ENCODE measurements around the gene RBMS3. TPM values are rescaled to one million over a fixed set of nuclear protein-coding genes. Genes with fewer than 3 reads are reported as not detected.

Gene RBMS3
- total and polyA plus RNA-seq, 2 of the 13 experiments (the other 11 are each of a cell fraction or from before 2014, with no cell fraction given): not detected

- H2AFZ ChIP-seq (ENCODE audit: low read length): no peak overlapping the region
- H3K4me3 ChIP-seq (replicated peaks in 1 of 3; ENCODE audit: insufficient read depth in 1 of 3, low read depth in 2 of 3, low read length in 3 of 3): no peak overlapping the region
- H3K4me2 ChIP-seq (ENCODE audit: low read depth, low read length): no peak overlapping the region
- intact Hi-C loops (cut with micrococcal nuclease; ENCODE audit: unreplicated experiment) (no loop called here), in situ Hi-C loops (cut with HindIII; ENCODE audit: extremely low pct_ligation_motif_present, low pct_unique_long_range_greater_than_20kb) (no loop called here)
- no peaks in the 10 kb centered on the region for H3K4me1 ChIP-seq (ENCODE audit: insufficient read depth, low read length)
- no TSS peak for BruUV-seq (replicated peaks)
- H3K9me3 ChIP-seq (ENCODE audit: low read length): no peaks in the 10 kb centered on the region
- ATAC-seq (no peak), DNase-seq (ENCODE audit: low spot score) (no peak), FAIRE-seq (no peak)
- TF ChIP-seq HNF4G (IDR thresholded peaks at IDR 0.05; ENCODE audit: borderline replicate concordance, low read depth, low read length) (no peak), HNF4G (CRISPR knock-in tag; IDR thresholded peaks at IDR 0.05; ENCODE audit: borderline replicate concordance, low read depth) (no peak), ZKSCAN5 (CRISPR knock-in tag; IDR thresholded peaks at IDR 0.05) (no peak)
- TF ChIP-seq, protein P1, sequence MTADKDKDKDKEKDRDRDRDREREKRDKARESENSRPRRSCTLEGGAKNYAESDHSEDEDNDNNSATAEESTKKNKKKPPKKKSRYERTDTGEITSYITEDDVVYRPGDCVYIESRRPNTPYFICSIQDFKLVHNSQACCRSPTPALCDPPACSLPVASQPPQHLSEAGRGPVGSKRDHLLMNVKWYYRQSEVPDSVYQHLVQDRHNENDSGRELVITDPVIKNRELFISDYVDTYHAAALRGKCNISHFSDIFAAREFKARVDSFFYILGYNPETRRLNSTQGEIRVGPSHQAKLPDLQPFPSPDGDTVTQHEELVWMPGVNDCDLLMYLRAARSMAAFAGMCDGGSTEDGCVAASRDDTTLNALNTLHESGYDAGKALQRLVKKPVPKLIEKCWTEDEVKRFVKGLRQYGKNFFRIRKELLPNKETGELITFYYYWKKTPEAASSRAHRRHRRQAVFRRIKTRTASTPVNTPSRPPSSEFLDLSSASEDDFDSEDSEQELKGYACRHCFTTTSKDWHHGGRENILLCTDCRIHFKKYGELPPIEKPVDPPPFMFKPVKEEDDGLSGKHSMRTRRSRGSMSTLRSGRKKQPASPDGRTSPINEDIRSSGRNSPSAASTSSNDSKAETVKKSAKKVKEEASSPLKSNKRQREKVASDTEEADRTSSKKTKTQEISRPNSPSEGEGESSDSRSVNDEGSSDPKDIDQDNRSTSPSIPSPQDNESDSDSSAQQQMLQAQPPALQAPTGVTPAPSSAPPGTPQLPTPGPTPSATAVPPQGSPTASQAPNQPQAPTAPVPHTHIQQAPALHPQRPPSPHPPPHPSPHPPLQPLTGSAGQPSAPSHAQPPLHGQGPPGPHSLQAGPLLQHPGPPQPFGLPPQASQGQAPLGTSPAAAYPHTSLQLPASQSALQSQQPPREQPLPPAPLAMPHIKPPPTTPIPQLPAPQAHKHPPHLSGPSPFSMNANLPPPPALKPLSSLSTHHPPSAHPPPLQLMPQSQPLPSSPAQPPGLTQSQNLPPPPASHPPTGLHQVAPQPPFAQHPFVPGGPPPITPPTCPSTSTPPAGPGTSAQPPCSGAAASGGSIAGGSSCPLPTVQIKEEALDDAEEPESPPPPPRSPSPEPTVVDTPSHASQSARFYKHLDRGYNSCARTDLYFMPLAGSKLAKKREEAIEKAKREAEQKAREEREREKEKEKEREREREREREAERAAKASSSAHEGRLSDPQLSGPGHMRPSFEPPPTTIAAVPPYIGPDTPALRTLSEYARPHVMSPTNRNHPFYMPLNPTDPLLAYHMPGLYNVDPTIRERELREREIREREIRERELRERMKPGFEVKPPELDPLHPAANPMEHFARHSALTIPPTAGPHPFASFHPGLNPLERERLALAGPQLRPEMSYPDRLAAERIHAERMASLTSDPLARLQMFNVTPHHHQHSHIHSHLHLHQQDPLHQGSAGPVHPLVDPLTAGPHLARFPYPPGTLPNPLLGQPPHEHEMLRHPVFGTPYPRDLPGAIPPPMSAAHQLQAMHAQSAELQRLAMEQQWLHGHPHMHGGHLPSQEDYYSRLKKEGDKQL (CRISPR knock-in tag; IDR thresholded peaks at IDR 0.05; ENCODE audit: low read depth): no peak
- H3K27ac ChIP-seq (ENCODE audit: extremely low read length, insufficient read depth, low read length): no peak overlapping the region
- H3K9ac ChIP-seq (ENCODE audit: insufficient read depth, low read depth, low read length): no peak overlapping the region
- H3K79me2 ChIP-seq (ENCODE audit: insufficient read depth, low read length): no peaks in the 10 kb centered on the region
- H4K20me1 ChIP-seq (ENCODE audit: insufficient read depth, low read length): no peaks in the 10 kb centered on the region
- CTCF ChIA-PET (ENCODE audit: low intra/inter-chr PET ratio, low total read pairs): no interaction called here
- 4% methylated on average over 1 of the region's 1 CpG for WGBS (ENCODE audit: low lambda C conversion rate)
- H3K36me3 ChIP-seq (replicated peaks in 1 of 2; ENCODE audit: control insufficient read depth in 1 of 2, insufficient read depth in 2 of 2, low read length in 2 of 2): no peaks in the 10 kb centered on the region
- POLR2A ChIA-PET: no interaction called here
- H3K27me3 ChIP-seq (ENCODE audit: control insufficient read depth in 1 of 2, insufficient read depth in 2 of 2, low read length in 2 of 2): no peaks in the 10 kb centered on the region
These were observed 474.5 kb downstream of the RBMS3 start for GRCh38 chr3:29755416-29755815.
